ENCODE data around the gene PTGES2. TPM values are rescaled to one million over a fixed set of nuclear protein-coding genes. Genes with fewer than 3 reads are reported as not detected.

The PTGES2 gene
- total and polyA plus RNA-seq, 2 of the 13 experiments (the other 11 are each of a cell fraction or from before 2014, with no cell fraction given), result 63.7 to 79.8 TPM

- no peak for TF ChIP-seq ZNF646 (CRISPR knock-in tag; IDR thresholded peaks at IDR 0.05)
- peak; percentile 34; the same call in 1 of the 2 replicates for TF ChIP-seq SAFB2 (CRISPR knock-in tag; IDR thresholded peaks at IDR 0.05; ENCODE audit: borderline replicate concordance, low read depth)
- TF ChIP-seq, protein P1, sequence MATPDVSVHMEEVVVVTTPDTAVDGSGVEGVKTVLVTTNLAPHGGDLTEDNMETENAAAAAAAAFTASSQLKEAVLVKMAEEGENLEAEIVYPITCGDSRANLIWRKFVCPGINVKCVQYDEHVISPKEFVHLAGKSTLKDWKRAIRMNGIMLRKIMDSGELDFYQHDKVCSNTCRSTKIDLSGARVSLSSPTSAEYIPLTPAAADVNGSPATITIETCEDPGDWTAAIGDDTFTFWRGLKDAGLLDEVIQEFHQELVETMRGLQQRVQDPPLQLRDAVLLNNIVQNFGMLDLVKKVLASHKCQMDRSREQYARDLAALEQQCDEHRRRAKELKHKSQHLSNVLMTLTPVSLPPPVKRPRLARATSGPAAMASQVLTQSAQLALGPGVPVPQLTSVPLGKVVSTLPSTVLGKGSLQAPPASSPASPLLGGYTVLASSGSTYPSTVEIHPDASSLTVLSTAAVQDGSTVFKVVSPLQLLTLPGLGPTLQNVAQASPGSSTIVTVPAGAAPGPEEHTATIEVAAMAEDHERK (CRISPR knock-in tag; IDR thresholded peaks at IDR 0.05; ENCODE audit: low read depth), result peak; percentile 19; the same call in 1 of the 2 replicates
- peak; percentile 66 for TF ChIP-seq KMT2A (CRISPR knock-in tag; IDR thresholded peaks at IDR 0.05)
- peak; percentile 81 for TF ChIP-seq SOX13 (IDR thresholded peaks at IDR 0.05)
- TF ChIP-seq SOX13 (CRISPR knock-in tag; conservative IDR thresholded peaks at IDR 0.05 in 1 of 2, IDR thresholded peaks at IDR 0.05 in 1 of 2), result peak in 1 of 2 experiments; percentile 95; a peak in 2 of 4 replicates
- TF ChIP-seq, protein P2, sequence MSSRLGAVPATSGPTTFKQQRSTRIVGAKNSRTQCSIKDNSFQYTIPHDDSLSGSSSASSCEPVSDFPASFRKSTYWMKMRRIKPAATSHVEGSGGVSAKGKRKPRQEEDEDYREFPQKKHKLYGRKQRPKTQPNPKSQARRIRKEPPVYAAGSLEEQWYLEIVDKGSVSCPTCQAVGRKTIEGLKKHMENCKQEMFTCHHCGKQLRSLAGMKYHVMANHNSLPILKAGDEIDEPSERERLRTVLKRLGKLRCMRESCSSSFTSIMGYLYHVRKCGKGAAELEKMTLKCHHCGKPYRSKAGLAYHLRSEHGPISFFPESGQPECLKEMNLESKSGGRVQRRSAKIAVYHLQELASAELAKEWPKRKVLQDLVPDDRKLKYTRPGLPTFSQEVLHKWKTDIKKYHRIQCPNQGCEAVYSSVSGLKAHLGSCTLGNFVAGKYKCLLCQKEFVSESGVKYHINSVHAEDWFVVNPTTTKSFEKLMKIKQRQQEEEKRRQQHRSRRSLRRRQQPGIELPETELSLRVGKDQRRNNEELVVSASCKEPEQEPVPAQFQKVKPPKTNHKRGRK (CRISPR knock-in tag; IDR thresholded peaks at IDR 0.05), result no peak
- TF ChIP-seq, protein P3, sequence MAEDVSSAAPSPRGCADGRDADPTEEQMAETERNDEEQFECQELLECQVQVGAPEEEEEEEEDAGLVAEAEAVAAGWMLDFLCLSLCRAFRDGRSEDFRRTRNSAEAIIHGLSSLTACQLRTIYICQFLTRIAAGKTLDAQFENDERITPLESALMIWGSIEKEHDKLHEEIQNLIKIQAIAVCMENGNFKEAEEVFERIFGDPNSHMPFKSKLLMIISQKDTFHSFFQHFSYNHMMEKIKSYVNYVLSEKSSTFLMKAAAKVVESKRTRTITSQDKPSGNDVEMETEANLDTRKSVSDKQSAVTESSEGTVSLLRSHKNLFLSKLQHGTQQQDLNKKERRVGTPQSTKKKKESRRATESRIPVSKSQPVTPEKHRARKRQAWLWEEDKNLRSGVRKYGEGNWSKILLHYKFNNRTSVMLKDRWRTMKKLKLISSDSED (CRISPR knock-in tag; IDR thresholded peaks at IDR 0.05), result peak; percentile 88; the same call in 1 of the 2 replicates
- TF ChIP-seq, protein P4, sequence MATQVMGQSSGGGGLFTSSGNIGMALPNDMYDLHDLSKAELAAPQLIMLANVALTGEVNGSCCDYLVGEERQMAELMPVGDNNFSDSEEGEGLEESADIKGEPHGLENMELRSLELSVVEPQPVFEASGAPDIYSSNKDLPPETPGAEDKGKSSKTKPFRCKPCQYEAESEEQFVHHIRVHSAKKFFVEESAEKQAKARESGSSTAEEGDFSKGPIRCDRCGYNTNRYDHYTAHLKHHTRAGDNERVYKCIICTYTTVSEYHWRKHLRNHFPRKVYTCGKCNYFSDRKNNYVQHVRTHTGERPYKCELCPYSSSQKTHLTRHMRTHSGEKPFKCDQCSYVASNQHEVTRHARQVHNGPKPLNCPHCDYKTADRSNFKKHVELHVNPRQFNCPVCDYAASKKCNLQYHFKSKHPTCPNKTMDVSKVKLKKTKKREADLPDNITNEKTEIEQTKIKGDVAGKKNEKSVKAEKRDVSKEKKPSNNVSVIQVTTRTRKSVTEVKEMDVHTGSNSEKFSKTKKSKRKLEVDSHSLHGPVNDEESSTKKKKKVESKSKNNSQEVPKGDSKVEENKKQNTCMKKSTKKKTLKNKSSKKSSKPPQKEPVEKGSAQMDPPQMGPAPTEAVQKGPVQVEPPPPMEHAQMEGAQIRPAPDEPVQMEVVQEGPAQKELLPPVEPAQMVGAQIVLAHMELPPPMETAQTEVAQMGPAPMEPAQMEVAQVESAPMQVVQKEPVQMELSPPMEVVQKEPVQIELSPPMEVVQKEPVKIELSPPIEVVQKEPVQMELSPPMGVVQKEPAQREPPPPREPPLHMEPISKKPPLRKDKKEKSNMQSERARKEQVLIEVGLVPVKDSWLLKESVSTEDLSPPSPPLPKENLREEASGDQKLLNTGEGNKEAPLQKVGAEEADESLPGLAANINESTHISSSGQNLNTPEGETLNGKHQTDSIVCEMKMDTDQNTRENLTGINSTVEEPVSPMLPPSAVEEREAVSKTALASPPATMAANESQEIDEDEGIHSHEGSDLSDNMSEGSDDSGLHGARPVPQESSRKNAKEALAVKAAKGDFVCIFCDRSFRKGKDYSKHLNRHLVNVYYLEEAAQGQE (IDR thresholded peaks at IDR 0.05; ENCODE audit: borderline replicate concordance in 1 of 2, low read depth in 1 of 2, low read length in 2 of 2), result peak in 1 of 2 experiments; percentile 83; a peak in 2 of 4 replicates
- TF ChIP-seq ZBTB20 (CRISPR knock-in tag; IDR thresholded peaks at IDR 0.05; ENCODE audit: borderline replicate concordance, low read depth), result peak; percentile 96; the same call in 1 of the 2 replicates
- TF ChIP-seq PRPF4 (IDR thresholded peaks at IDR 0.05; ENCODE audit: low read depth, low read length, poor library complexity, severe bottlenecking), result no peak
- no peak for TF ChIP-seq SRSF1 (optimal IDR thresholded peaks at IDR 0.05; ENCODE audit: low read depth, low read length)
Measured at GRCh38 chr9:128102861-128103588, 24.5 kb downstream of the PTGES2 start (continued).
